ENCODE measurements around the gene SLC6A6. TPM values are rescaled to one million over a fixed set of nuclear protein-coding genes. Genes with fewer than 3 reads are reported as not detected.

The SLC6A6 gene
- total RNA-seq, 2 experiments from 2014 or later = 27.8 to 31.2 TPM

DNA sequence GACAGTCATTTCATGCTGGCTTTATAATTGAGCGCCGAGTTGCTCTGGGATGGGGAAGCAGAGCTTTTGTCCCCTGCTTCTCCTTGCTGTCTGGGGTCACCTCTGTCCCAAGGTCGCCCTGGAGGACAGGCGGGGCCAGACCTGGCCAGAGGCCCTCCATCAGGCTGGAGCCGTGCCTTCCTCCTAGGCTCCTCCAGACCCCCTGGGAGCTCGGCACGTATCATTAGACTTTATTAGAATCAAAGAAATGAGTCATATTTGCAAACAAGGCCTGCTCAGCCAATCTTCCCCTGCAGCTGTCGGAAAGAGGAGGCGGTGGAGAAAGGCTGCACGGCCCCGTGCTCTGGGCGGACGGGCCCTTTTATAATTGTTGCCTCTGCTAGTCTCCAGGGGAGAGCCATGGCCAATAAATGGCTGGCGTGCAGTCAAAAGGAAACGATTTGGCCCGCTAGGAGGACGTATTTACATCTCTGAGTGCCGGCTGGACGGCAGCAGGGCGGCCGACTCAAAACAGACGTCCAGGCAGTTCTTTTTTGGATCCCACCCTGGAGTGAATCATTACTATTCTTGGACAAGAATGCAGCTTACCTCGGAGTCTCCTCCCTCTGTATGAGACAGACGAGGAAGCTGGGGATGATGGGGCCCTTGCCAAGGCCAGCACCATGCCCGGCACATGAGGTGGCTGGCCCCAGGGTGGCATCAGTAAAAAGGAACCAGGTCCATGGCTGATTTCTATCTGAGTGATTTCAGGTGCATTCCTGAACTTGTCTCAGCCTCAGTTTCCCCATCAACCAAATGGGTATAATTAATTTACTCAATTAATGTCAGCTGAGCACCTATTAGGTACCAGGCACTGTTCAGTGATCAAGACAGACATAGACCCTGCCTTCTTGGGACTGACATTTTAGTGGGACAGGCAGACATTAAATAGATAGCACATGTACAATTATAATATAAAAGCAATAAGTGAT is 50.6 kb downstream of the SLC6A6 start:
- ATAC-seq (ENCODE audit: poor library complexity) = no peak
- Histone ChIP-seq H3K4me3 (ENCODE audit: low read length) (no peak overlapping the region), H3K27me3 (ENCODE audit: control insufficient read depth in 1 of 2, insufficient read depth in 2 of 2, low read length in 2 of 2) (no peaks in the 10 kb centered on the region), H3K27ac (ENCODE audit: low read depth in 1 of 2, low read length in 2 of 2) (no peak overlapping the region), H3K4me1 (ENCODE audit: insufficient read depth, low read length) (no peaks in the 10 kb centered on the region), H3K36me3 (ENCODE audit: insufficient read depth, low read length) (peaks cover 72% of the 10 kb centered on the region), H3K9me3 (ENCODE audit: control insufficient read depth in 1 of 2, insufficient read depth in 1 of 2, low read length in 2 of 2) (no peaks in the 10 kb centered on the region)
- no peak overlapping the region for H3K27ac Mint-ChIP-seq
- H3K4me3 Mint-ChIP-seq = no peak overlapping the region
- no peak for DNase-seq
- H3K4me1 Mint-ChIP-seq (ENCODE audit: low read depth) = no peaks in the 10 kb centered on the region
- peaks cover 64% of the 10 kb centered on the region for H3K36me3 Mint-ChIP-seq (ENCODE audit: low read depth)
- ChIA-PET CTCF (interaction anchor here (0.8 kb wide), 1 partner anchor 15 kb away, joined by 4 read pairs; no protein-coding TSS in a partner anchor), POLR2A (interaction anchor here (0.7 to 1.4 kb wide), 2 partner anchors 21 to 469 kb away, joined by 3 to 4 read pairs; no protein-coding TSS in a partner anchor)
- intact Hi-C loops (cut with DNase I, micrococcal nuclease) = no loop called here
- no peaks in the 10 kb centered on the region for H3K9me3 Mint-ChIP-seq
- TF ChIP-seq, protein P1, sequence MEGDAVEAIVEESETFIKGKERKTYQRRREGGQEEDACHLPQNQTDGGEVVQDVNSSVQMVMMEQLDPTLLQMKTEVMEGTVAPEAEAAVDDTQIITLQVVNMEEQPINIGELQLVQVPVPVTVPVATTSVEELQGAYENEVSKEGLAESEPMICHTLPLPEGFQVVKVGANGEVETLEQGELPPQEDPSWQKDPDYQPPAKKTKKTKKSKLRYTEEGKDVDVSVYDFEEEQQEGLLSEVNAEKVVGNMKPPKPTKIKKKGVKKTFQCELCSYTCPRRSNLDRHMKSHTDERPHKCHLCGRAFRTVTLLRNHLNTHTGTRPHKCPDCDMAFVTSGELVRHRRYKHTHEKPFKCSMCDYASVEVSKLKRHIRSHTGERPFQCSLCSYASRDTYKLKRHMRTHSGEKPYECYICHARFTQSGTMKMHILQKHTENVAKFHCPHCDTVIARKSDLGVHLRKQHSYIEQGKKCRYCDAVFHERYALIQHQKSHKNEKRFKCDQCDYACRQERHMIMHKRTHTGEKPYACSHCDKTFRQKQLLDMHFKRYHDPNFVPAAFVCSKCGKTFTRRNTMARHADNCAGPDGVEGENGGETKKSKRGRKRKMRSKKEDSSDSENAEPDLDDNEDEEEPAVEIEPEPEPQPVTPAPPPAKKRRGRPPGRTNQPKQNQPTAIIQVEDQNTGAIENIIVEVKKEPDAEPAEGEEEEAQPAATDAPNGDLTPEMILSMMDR (IDR thresholded peaks at IDR 0.05) = no peak
- H3K27me3 Mint-ChIP-seq = no peaks in the 10 kb centered on the region

DNA sequence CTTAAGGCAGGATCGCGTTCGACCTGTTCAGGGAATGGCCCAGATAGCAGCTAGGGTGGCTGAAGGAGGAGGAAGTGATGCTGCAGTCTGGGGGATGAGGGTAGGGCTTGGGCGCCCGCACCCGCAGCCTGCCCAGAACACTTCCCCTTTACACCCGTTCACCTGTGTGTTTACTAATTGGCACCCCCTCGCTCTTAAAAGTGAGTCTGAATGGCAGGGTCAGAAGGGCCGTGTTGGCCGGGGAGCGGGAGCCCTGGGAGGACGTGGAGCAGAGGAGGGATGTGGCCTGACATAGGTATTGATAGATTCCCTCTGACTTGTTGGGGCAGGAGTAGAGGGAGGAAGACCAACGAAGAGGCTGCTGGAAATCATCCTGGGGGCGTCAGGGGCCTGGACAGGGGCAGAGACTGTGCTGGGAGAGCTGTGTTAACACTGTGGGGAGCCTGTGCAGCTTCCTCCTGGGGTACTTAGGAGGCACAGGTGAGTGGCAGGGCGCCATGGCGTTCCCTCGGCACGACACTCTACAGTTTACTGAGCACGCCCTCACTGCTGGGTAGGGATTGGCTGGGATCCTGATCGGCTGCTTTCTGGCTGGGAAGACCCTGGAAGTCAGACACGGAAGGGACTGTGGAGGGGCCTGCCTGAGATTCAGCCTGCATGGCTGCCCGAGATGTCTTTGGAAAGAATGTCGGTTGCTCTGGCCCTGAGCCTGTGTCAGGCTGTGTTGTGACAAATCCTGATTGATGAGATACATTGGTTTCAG is 51.7 kb downstream of the SLC6A6 start:
- Histone ChIP-seq H3K9me3 (ENCODE audit: control insufficient read depth in 1 of 2, insufficient read depth in 1 of 2, low read length in 2 of 2) (no peaks in the 10 kb centered on the region), H3K27ac (ENCODE audit: low read depth in 1 of 2, low read length in 2 of 2) (no peak overlapping the region), H3K4me1 (ENCODE audit: insufficient read depth, low read length) (no peaks in the 10 kb centered on the region), H3K27me3 (ENCODE audit: control insufficient read depth in 1 of 2, insufficient read depth in 2 of 2, low read length in 2 of 2) (no peaks in the 10 kb centered on the region), H3K36me3 (ENCODE audit: insufficient read depth, low read length) (peaks cover 69% of the 10 kb centered on the region), H3K4me3 (ENCODE audit: low read length) (no peak overlapping the region)
- H3K4me1 Mint-ChIP-seq (ENCODE audit: low read depth) = no peaks in the 10 kb centered on the region
- no peaks in the 10 kb centered on the region for H3K9me3 Mint-ChIP-seq
- no peak overlapping the region for H3K4me3 Mint-ChIP-seq
- POLR2A ChIA-PET = interaction anchor here (0.7 kb wide), 1 partner anchor 468 kb away, joined by 3 read pairs; no protein-coding TSS in a partner anchor
- H3K27ac Mint-ChIP-seq = no peak overlapping the region
- DNase-seq (no peak), ATAC-seq (ENCODE audit: poor library complexity) (no peak)
- TF ChIP-seq, protein P1 (IDR thresholded peaks at IDR 0.05) = no peak
- H3K27me3 Mint-ChIP-seq = no peaks in the 10 kb centered on the region
- CTCF ChIA-PET = no interaction called here
- H3K36me3 Mint-ChIP-seq (ENCODE audit: low read depth) = peaks cover 62% of the 10 kb centered on the region
- intact Hi-C loops (cut with DNase I, micrococcal nuclease) = no loop called here

DNA sequence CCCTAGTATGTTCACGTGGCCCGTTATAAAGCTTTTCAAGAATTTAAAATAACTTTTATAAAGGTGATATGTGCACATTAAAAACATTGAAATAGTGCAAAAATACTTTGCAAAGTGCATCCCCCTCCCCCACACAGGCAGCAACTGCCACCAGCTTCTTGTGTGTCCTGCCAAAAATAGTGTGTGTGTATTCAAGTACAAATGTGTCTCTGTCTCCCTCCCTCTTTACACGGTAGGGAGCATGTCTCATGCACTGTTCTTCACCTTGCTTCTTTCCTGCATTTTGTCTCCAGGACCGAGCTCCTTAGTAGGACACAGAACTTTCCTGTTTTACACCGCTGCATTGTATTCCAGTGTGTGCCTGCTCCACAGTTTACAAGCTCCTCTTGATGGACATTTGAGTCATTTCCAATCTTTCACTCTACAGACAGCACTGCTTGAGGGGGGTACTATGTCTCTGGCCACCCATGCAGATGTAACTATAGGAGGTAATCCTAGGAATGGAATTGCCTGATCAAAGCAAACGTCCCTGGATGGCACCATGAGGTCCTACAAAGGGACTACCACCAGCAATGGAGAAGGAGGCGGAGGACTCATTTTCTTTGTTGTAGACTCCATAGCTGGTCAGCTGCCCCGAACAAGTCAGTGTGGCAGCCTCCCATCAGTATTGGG is 52.4 kb downstream of the SLC6A6 start:
- no peak overlapping the region for H3K4me3 ChIP-seq (ENCODE audit: low read length)
- H3K4me1 ChIP-seq (ENCODE audit: insufficient read depth, low read length) = no peaks in the 10 kb centered on the region
- Mint-ChIP-seq H3K9me3 (no peaks in the 10 kb centered on the region), H3K27ac (no peak overlapping the region), H3K4me1 (ENCODE audit: low read depth) (no peaks in the 10 kb centered on the region), H3K27me3 (no peaks in the 10 kb centered on the region), H3K4me3 (no peak overlapping the region), H3K36me3 (ENCODE audit: low read depth) (peaks cover 66% of the 10 kb centered on the region)
- ChIA-PET CTCF (no interaction called here), POLR2A (no interaction called here)
- TF ChIP-seq, protein P1 (IDR thresholded peaks at IDR 0.05) = no peak
- intact Hi-C loops (cut with DNase I, micrococcal nuclease) = no loop called here
- H3K27me3 ChIP-seq (ENCODE audit: control insufficient read depth in 1 of 2, insufficient read depth in 2 of 2, low read length in 2 of 2) = no peaks in the 10 kb centered on the region
- peaks cover 71% of the 10 kb centered on the region for H3K36me3 ChIP-seq (ENCODE audit: insufficient read depth, low read length)
- no peak for ATAC-seq (ENCODE audit: poor library complexity)
- H3K27ac ChIP-seq (ENCODE audit: low read depth in 1 of 2, low read length in 2 of 2) = no peak overlapping the region
- no peaks in the 10 kb centered on the region for H3K9me3 ChIP-seq (ENCODE audit: control insufficient read depth in 1 of 2, insufficient read depth in 1 of 2, low read length in 2 of 2)
- no peak for DNase-seq

All from CD4-positive, alpha-beta T cell (primary cell).